Measurements from ENCODE around the gene MLST8. TPM values are rescaled to one million over a fixed set of nuclear protein-coding genes. Genes with fewer than 3 reads are reported as not detected.

The MLST8 gene
- total RNA-seq, 1 experiment from 2014 or later, result 53.1 TPM

GRCh38 chr16:2173366-2173765, 31.9 kb upstream of the MLST8 start:
- Mint-ChIP-seq H3K27ac (ENCODE audit: unreplicated experiment) (no peak overlapping the region), H3K36me3 (ENCODE audit: insufficient read depth, unreplicated experiment) (peaks cover 52% of the 10 kb centered on the region), H3K9me3 (ENCODE audit: unreplicated experiment) (no peaks in the 10 kb centered on the region), H3K4me1 (ENCODE audit: low read depth, unreplicated experiment) (no peaks in the 10 kb centered on the region), H3K4me3 (ENCODE audit: unreplicated experiment) (no peak overlapping the region), H3K27me3 (ENCODE audit: insufficient read depth, unreplicated experiment) (no peaks in the 10 kb centered on the region)
- H3K4me1 ChIP-seq, result no peaks in the 10 kb centered on the region
- POLR2A ChIA-PET, result interaction anchor here (1.0 kb wide), 1 partner anchor 18 kb away, joined by 3 read pairs; the partner anchor contains the start of gene TRAF7
- TF ChIP-seq CTCF (IDR thresholded peaks at IDR 0.05; ENCODE audit: insufficient read depth in 1 of 2, low read depth in 1 of 2, low read length in 1 of 2, severe bottlenecking in 1 of 2, unreplicated experiment in 1 of 2), result no peak
- no peak for DNase-seq
- CTCF ChIA-PET, result no interaction called here
- H3K9me3 ChIP-seq, result no peaks in the 10 kb centered on the region
- BruUV-seq (replicated peaks), result no TSS peak
- no peaks in the 10 kb centered on the region; the same call in 1 of the 2 replicates for H3K36me3 ChIP-seq (ENCODE audit: control insufficient read depth, insufficient read depth, low read length)
- no peaks in the 10 kb centered on the region for H3K27me3 ChIP-seq (replicated peaks; ENCODE audit: control insufficient read depth, insufficient read depth, low read length)
- intact Hi-C loops (cut with micrococcal nuclease; ENCODE audit: unreplicated experiment), result no loop called here
- H3K4me3 ChIP-seq (ENCODE audit: low read depth, low read length), result no peak overlapping the region

- H3K36me3 ChIP-seq (ENCODE audit: control insufficient read depth, insufficient read depth, low read length), result no peaks in the 10 kb centered on the region; the same call in 1 of the 2 replicates
- H3K9me3 ChIP-seq, result no peaks in the 10 kb centered on the region
- ChIA-PET CTCF (no interaction called here), POLR2A (no interaction called here)
- H3K9me3 Mint-ChIP-seq (ENCODE audit: unreplicated experiment), result no peaks in the 10 kb centered on the region
- no peak for DNase-seq
- H3K27me3 Mint-ChIP-seq (ENCODE audit: insufficient read depth, unreplicated experiment), result no peaks in the 10 kb centered on the region
- H3K36me3 Mint-ChIP-seq (ENCODE audit: insufficient read depth, unreplicated experiment), result peaks cover 52% of the 10 kb centered on the region
- H3K4me1 ChIP-seq, result no peaks in the 10 kb centered on the region
- H3K4me3 Mint-ChIP-seq (ENCODE audit: unreplicated experiment), result no peak overlapping the region
- no peak overlapping the region for H3K27ac Mint-ChIP-seq (ENCODE audit: unreplicated experiment)
- no peak for TF ChIP-seq CTCF (IDR thresholded peaks at IDR 0.05; ENCODE audit: insufficient read depth in 1 of 2, low read depth in 1 of 2, low read length in 1 of 2, severe bottlenecking in 1 of 2, unreplicated experiment in 1 of 2)
- H3K4me1 Mint-ChIP-seq (ENCODE audit: low read depth, unreplicated experiment), result no peaks in the 10 kb centered on the region
- H3K27me3 ChIP-seq (replicated peaks; ENCODE audit: control insufficient read depth, insufficient read depth, low read length), result no peaks in the 10 kb centered on the region
- BruUV-seq (replicated peaks), result no TSS peak
- H3K4me3 ChIP-seq (ENCODE audit: low read depth, low read length), result no peak overlapping the region
- intact Hi-C loops (cut with micrococcal nuclease; ENCODE audit: unreplicated experiment), result no loop called here
Observed at GRCh38 chr16:2173916-2174315, 31.3 kb upstream of the MLST8 start.

GRCh38 chr16:2174396-2175131, 30.7 kb upstream of the MLST8 start:
- intact Hi-C loops (cut with micrococcal nuclease; ENCODE audit: unreplicated experiment), result no loop called here
- BruUV-seq (replicated peaks), result no TSS peak
- no peaks in the 10 kb centered on the region for H3K27me3 ChIP-seq (replicated peaks; ENCODE audit: control insufficient read depth, insufficient read depth, low read length)
- H3K9me3 ChIP-seq, result no peaks in the 10 kb centered on the region
- CTCF ChIA-PET, result no interaction called here
- H3K4me3 Mint-ChIP-seq (ENCODE audit: unreplicated experiment), result no peak overlapping the region
- TF ChIP-seq CTCF (IDR thresholded peaks at IDR 0.05; ENCODE audit: insufficient read depth in 1 of 2, low read depth in 1 of 2, low read length in 1 of 2, severe bottlenecking in 1 of 2, unreplicated experiment in 1 of 2), result no peak
- H3K4me1 ChIP-seq, result no peaks in the 10 kb centered on the region
- no peak for DNase-seq
- H3K36me3 Mint-ChIP-seq (ENCODE audit: insufficient read depth, unreplicated experiment), result peaks cover 50% of the 10 kb centered on the region
- POLR2A ChIA-PET, result no interaction called here
- no peaks in the 10 kb centered on the region for H3K27me3 Mint-ChIP-seq (ENCODE audit: insufficient read depth, unreplicated experiment)
- no peak overlapping the region for H3K4me3 ChIP-seq (ENCODE audit: low read depth, low read length)
- H3K9me3 Mint-ChIP-seq (ENCODE audit: unreplicated experiment), result no peaks in the 10 kb centered on the region
- no peaks in the 10 kb centered on the region for H3K4me1 Mint-ChIP-seq (ENCODE audit: low read depth, unreplicated experiment)
- H3K27ac Mint-ChIP-seq (ENCODE audit: unreplicated experiment), result no peak overlapping the region
- no peaks in the 10 kb centered on the region; the same call in 1 of the 2 replicates for H3K36me3 ChIP-seq (ENCODE audit: control insufficient read depth, insufficient read depth, low read length)

Data from Caco-2 (cell line).